SU-DHL-6 (cell line): ENCODE results near the gene HOXB1.

Experiments used
- H2AFZ ChIP-seq: fragments of 200-600 bp; sonication (generic); 2 replicates; pipeline ENCODE4 v1.6.1; 2014; ENCODE audit warnings: low read depth, mild to moderate bottlenecking, moderate library complexity, mixed read lengths, antibody characterized with exemption, low read length; ENCODE audit not compliant: severe bottlenecking
- H3F3A ChIP-seq: fragments of 200-600 bp; shearing (Covaris generic); 2 replicates; pipeline ENCODE4 v1.6.0; 2016; ENCODE audit warnings: antibody characterized with exemption, mild to moderate bottlenecking; ENCODE audit not compliant: insufficient read depth
- H3K27ac ChIP-seq: fragments of 200-600 bp; sonication (generic); 2 replicates; pipeline ENCODE4 v1.5.1; 2016; ENCODE audit warnings: low read depth, mild to moderate bottlenecking, low read length, moderate library complexity, mixed read lengths
- H3K27me3 ChIP-seq: fragments of 200-600 bp; sonication (generic), shearing (Covaris generic); 2 replicates; pipeline ENCODE4 v1.6.0; 2014; ENCODE audit warnings: mild to moderate bottlenecking, low read length
- H3K36me3 ChIP-seq: fragments of 200-600 bp; sonication (generic); 2 replicates; pipeline ENCODE4 v1.6.1; 2014; ENCODE audit warnings: mild to moderate bottlenecking, low read length, mixed read lengths
- H3K4me2 ChIP-seq: fragments of 300-600, 200-600 bp; shearing (Covaris generic), sonication (generic); 2 replicates; pipeline ENCODE4 v1.6.0; 2014; ENCODE audit warnings: low read length, low read depth, mild to moderate bottlenecking; ENCODE audit not compliant: poor library complexity, severe bottlenecking
- H3K4me3 ChIP-seq: fragments of 200-600 bp; sonication (generic); 2 replicates; pipeline ENCODE4 v1.5.1; 2014; ENCODE audit warnings: antibody characterized with exemption, low read length, mild to moderate bottlenecking, mixed read lengths; ENCODE audit not compliant: insufficient read depth, poor library complexity, severe bottlenecking
- H3K79me2 ChIP-seq: fragments of 200-600 bp; sonication (generic); 2 replicates; pipeline ENCODE4 v1.6.1; 2014; ENCODE audit warnings: mild to moderate bottlenecking, low read length, moderate library complexity; ENCODE audit not compliant: insufficient read depth
- H3K9ac ChIP-seq: fragments of 200-600 bp; sonication (generic); 2 replicates; pipeline ENCODE4 v1.7.0; 2014; ENCODE audit warnings: mild to moderate bottlenecking, low read length
- H3K9me2 ChIP-seq: fragments of 200-600 bp; sonication (generic); replicated peaks from 2 replicates; pipeline ENCODE4 v1.6.1; 2014; ENCODE audit warnings: low read length; ENCODE audit not compliant: insufficient read depth
- H3K9me3 ChIP-seq: fragments of 200-600 bp; sonication (generic); 2 replicates; pipeline ENCODE4 v1.6.1; 2014; ENCODE audit warnings: low read length, mixed read lengths; ENCODE audit not compliant: insufficient read depth
- H4K20me1 ChIP-seq: fragments of 200-600 bp; sonication (generic); 2 replicates; pipeline ENCODE4 v1.6.1; 2014; ENCODE audit warnings: low read depth, mild to moderate bottlenecking, antibody characterized with exemption, low read length, moderate library complexity, mixed read lengths
- CTCF ChIP-seq: fragments of 200-600 bp; sonication (generic); IDR thresholded peaks from one replicate; pipeline ENCODE4 v1.5.1; 2017; ENCODE audit warnings: antibody characterized with exemption, mild to moderate bottlenecking, low read length, moderate library complexity; ENCODE audit not compliant: insufficient read depth, poor library complexity, severe bottlenecking
- EZH2phosphoT487 ChIP-seq: fragments of 200-600 bp; sonication (generic), shearing (Covaris generic); conservative IDR thresholded peaks from 2 replicates; pipeline ENCODE4 v1.6.1; 2018; ENCODE audit warnings: mild to moderate bottlenecking, antibody characterized with exemption, low read length, moderate library complexity, mixed read lengths

Gene HOXB1

GRCh38 chr17:48566717-48567116 lies 35.9 kb upstream of the HOXB1 start:
- H3K36me3 ChIP-seq = no peaks in the 10 kb centered on the region
- no peaks in the 10 kb centered on the region for H3K27me3 ChIP-seq
- no peaks in the 10 kb centered on the region for H4K20me1 ChIP-seq
- no peaks in the 10 kb centered on the region for H3K9me2 ChIP-seq
- no peak overlapping the region for H3K27ac ChIP-seq
- no peaks in the 10 kb centered on the region for H3K79me2 ChIP-seq
- H2AFZ ChIP-seq = no peak overlapping the region
- H3K9ac ChIP-seq = no peak overlapping the region
- no peak overlapping the region for H3K4me2 ChIP-seq
- TF ChIP-seq CTCF (no peak), EZH2phosphoT487 (no peak)
- no peaks in the 10 kb centered on the region for H3F3A ChIP-seq
- no peaks in the 10 kb centered on the region for H3K9me3 ChIP-seq
- no peak overlapping the region for H3K4me3 ChIP-seq

GRCh38 chr17:48565925-48566710 lies 35.3 kb upstream of the HOXB1 start:
- H3F3A ChIP-seq = no peaks in the 10 kb centered on the region
- no peaks in the 10 kb centered on the region for H3K79me2 ChIP-seq
- no peak overlapping the region for H3K9ac ChIP-seq

GRCh38 chr17:48565022-48565554 lies 34.3 kb upstream of the HOXB1 start:
- no peaks in the 10 kb centered on the region for H3K79me2 ChIP-seq
- H4K20me1 ChIP-seq = no peaks in the 10 kb centered on the region
- H3K36me3 ChIP-seq = no peaks in the 10 kb centered on the region
- TF ChIP-seq CTCF (no peak), EZH2phosphoT487 (no peak)
- no peaks in the 10 kb centered on the region for H3K27me3 ChIP-seq
- H3K4me3 ChIP-seq = no peak overlapping the region
- H3K9me3 ChIP-seq = no peaks in the 10 kb centered on the region
- H3K27ac ChIP-seq = no peak overlapping the region
- no peaks in the 10 kb centered on the region for H3K9me2 ChIP-seq
- H3K4me2 ChIP-seq = no peak overlapping the region
- no peaks in the 10 kb centered on the region for H3F3A ChIP-seq
- no peak overlapping the region for H2AFZ ChIP-seq
- H3K9ac ChIP-seq = no peak overlapping the region

More at GRCh38 chr17:48565925-48566710, 35.3 kb upstream of the HOXB1 start:
- H3K4me2 ChIP-seq = no peak overlapping the region
- no peaks in the 10 kb centered on the region for H3K9me2 ChIP-seq
- no peaks in the 10 kb centered on the region for H3K27me3 ChIP-seq
- no peak overlapping the region for H3K4me3 ChIP-seq
- TF ChIP-seq EZH2phosphoT487 = no peak
- no peak for TF ChIP-seq CTCF
- no peak overlapping the region for H3K27ac ChIP-seq
- H3K9me3 ChIP-seq = no peaks in the 10 kb centered on the region
- H2AFZ ChIP-seq = no peak overlapping the region
- no peaks in the 10 kb centered on the region for H4K20me1 ChIP-seq
- H3K36me3 ChIP-seq = no peaks in the 10 kb centered on the region
